22Rv1 (cell line): ENCODE data around the gene PCYT2.

Experiments used
- H3K27ac ChIP-seq: fragments of 450-650 bp; 2 replicates; pipeline ENCODE4 v1.5.1; 2017
- ZFX ChIP-seq: fragments of 450-650 bp; IDR thresholded peaks from 2 replicates; pipeline ENCODE4 v1.6.1; 2017; ENCODE audit warnings: antibody characterized with exemption, borderline replicate concordance
- TF ChIP-seq, protein P1 (sequence below): fragments of 450-650 bp; IDR thresholded peaks from 2 replicates; pipeline ENCODE4 v1.5.1; 2017; ENCODE audit warnings: mild to moderate bottlenecking

Gene PCYT2

DNA sequence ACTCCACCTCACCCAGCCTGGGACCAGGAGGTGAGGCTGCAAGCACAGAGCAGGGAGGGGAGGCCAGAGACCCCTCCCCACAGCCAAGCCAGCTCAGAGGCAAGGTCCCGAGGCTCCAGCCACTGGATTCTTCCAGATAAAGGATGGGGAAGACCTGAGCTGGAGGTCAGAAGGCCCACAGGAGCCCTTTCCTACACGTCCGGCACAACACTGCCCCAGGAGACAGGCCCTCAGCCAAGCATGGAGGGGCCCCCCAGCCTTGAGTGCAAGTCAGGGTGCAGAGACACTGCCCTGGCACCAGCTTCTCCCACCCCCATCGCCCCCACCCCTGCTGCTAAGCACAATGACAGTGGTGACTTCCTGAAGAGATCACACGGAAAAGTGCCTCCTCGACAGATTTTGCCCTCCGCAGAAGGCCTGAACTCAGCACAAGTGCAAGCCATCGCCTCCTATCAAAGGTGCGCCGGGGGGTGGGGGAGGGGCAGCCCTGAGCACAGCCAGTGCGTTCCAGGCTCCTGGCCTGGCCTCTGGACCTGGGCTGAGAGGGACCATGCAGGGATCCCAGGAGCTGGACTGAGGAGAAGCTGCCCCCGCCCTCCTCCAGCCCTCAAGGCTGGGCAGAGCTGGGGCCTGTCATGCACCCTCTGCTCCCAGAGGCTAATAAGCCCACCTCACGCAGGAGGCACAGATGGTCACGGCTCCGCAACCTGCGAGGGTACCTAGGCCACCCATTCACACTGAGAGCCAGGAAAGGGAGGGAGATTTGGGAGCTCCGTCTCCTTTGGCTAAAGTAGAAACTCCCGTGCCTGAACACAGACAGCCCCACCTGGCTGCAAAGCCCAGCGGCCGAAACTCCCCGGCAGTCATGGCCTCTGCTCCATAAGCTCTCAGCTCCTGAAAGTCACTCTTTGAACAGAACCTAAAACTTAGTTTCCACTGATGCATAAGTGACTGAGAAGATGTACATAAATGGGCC lies 13.6 kb upstream of the PCYT2 start:
- H3K27ac ChIP-seq, result no peak overlapping the region
- TF ChIP-seq, protein P1, sequence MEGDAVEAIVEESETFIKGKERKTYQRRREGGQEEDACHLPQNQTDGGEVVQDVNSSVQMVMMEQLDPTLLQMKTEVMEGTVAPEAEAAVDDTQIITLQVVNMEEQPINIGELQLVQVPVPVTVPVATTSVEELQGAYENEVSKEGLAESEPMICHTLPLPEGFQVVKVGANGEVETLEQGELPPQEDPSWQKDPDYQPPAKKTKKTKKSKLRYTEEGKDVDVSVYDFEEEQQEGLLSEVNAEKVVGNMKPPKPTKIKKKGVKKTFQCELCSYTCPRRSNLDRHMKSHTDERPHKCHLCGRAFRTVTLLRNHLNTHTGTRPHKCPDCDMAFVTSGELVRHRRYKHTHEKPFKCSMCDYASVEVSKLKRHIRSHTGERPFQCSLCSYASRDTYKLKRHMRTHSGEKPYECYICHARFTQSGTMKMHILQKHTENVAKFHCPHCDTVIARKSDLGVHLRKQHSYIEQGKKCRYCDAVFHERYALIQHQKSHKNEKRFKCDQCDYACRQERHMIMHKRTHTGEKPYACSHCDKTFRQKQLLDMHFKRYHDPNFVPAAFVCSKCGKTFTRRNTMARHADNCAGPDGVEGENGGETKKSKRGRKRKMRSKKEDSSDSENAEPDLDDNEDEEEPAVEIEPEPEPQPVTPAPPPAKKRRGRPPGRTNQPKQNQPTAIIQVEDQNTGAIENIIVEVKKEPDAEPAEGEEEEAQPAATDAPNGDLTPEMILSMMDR, result no peak
- no peak for TF ChIP-seq ZFX

DNA sequence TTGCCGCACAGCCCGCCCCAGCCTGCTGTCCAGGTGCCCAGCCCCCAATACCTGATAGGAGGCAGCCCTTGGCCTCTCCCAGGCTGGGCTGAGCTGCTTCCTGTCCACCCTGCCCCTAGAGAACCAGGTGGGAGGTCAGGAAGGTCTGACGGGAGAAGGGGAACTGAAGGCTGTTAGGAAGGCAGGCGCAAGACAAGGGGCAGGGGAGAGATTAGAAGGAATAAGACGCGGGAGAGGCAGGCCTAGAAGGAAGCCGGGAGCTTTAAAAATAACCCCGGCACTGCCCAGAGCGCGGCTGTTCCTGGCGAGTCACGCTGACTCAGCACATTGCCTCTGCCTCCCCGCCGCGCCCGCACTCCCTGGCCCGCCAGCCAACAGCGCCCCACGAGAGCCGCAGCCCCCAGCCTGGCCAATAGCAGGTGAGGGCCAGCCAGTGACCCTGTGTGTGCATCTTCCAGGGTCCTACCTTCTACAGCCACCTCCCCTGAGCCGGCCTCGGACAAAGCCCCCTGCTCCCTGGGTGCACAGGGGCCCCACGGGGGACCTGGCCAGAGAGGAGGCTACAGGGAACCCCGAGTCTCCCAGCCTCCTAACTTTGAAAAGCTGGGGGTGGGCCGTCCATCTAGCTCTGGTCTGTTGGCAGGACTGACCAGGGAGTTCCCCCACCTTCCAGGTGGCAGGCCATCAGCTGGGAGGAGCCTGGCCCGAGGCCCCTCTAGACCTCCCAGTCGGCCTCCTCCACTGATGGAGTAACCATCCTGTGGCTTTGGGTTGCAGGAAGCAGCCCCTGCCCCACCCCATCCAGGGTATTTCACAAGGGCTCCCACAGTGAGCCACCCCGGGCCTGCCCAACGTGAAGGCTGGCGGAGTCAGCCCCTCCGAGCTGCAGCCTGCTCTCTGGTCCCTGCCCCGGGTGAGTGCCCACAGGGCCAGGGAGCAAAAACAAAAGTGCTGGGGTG lies 12.4 kb upstream of the PCYT2 start:
- no peak overlapping the region for H3K27ac ChIP-seq
- no peak for TF ChIP-seq ZFX
- TF ChIP-seq, protein P1, result no peak

DNA sequence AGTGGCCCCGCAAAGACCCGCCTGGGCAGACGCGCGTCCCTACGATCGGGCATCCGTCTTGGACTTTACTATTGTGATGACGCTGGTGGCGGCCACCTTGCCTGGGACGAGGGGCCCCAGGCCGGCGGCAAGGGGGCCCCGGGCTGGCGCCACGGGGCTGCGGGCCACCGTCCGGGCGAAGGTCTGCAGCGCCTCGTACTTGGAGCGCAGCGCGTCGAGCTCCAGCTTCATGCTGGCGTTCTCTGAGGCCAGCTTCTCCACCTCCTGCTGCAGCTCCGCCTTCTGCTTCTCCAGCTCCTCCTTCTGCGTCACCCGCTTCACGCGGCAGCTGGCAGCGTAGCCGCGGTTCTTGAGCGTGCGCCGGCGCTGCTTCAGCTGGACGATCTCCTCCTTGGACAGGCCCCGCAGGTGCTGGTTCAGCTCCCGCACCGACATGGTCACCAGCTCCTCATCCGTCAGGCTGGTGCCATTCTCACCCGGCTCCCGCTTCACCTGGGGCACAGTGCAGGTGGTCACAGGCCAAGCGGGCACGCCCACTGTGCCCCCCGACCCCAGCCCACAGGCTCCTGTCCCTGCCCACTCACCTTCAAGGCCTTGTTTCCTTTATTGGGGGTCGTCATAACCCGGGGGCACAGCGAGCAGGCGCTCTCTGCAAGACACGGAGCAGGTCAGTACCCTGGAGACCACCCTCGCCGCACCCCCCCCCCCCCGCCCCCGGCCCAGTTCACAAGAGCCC lies 11.5 kb upstream of the PCYT2 start:
- H3K27ac ChIP-seq, result no peak overlapping the region
- no peak for TF ChIP-seq ZFX
- TF ChIP-seq, protein P1, result no peak

DNA sequence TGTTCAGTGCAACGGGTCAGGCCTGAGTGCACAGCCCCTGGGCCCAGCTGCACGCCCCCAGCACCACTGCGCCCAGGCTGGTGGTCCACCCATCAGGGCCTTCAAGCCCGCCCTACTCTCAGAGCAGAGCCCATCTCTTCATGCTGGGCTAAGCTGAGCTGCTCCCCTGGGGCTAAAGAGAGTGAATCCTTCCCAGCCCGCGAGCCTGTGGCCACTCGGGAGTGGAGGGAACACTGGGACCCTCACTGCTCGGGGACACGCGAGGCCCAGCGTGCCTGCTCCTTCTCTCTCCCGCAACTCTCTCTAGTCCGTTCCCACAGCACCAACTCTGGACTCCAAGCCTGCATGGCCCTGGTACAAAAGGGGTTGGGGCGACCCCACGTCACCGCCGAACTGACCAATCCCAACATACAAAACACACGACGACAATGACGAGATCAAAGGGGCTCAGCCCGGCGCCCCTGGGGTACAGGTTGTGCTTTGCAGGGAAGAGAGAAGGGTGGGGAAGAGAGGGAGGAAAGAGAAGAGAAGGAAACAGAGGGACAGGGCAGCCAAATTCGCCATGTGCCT lies 10.9 kb upstream of the PCYT2 start:
- TF ChIP-seq, protein P1, result no peak
- TF ChIP-seq ZFX, result no peak
- no peak overlapping the region for H3K27ac ChIP-seq

DNA sequence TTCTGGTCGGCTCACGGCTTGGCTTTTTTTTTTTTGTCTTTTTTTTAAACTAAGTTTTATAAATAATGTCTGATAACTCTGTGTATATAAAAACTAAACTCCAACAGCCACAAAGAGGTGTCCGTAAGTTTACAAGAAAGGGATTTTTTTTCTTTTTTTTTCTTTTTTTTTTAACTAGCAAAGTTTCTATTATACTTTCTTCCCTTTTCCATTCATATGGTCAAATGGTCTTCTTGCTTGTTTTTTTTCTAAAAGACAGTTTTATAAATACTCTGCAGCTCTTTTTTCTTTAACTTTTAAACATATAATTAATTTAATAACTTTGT lies 10.3 kb upstream of the PCYT2 start:
- no peak for TF ChIP-seq ZFX
- TF ChIP-seq, protein P1, result no peak
- no peak overlapping the region for H3K27ac ChIP-seq

DNA sequence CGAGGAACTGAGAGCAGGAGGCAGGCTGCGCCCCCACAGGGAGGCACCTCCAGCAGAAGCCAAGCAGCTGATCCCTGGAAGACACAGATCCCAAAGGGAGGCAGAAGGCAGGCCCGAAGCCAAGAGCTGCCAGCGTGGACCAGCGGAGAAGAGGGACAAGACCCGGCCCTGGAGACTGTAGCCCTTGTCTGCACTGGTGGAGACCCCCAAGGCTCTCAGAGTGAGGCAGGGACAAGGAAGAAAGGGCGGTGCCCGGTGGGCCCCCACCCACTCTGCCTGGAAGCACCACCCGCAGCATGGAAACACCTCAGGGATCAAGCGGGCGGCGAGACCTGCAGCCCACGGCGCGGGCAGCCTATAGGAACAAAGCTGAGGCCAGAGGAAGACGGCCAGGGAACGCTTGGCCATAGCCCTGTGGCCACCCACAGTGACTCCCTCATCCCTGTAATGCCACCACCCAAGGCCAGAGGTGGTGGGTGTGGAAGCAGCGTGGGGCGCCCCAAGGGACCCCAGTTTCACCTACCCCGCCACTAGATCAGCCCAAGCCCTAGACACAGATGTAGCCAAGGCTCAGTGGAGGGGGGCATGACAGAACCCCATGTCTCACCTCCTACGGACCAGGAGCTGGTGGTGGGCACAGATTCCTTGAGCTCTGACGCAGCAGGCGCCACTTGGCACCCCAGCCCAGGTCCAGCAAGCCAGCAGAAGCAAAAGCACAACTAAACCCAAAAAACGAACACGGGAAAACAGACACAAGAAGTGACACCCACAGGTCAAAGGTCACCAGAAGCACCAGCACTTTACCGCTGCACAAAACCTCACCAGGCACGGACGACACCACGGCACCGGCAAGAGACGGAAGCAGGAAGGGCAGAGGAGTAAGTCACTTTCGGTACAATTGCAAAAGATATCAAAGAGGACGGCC lies 9.7 kb upstream of the PCYT2 start:
- TF ChIP-seq, protein P1, result no peak
- TF ChIP-seq ZFX, result no peak
- H3K27ac ChIP-seq, result peak overlapping the region; percentile 74; the same call in 1 of the 2 replicates
